H9 (cell line): ENCODE data around the gene RBM23. TPM values are rescaled to one million over a fixed set of nuclear protein-coding genes. Genes with fewer than 3 reads are reported as not detected.

ENCODE experiments used
- DNase-seq: peaks from one replicate; pipeline ENCODE4 v3.0.0-alpha.2; 2017
- H2AFZ ChIP-seq: one replicate; pipeline ENCODE4 v1.6.1; 2013; ENCODE audit warnings: mild to moderate bottlenecking, low read length, control low read depth, moderate library complexity
- H2AK5ac ChIP-seq: 2 replicates; pipeline ENCODE4 v1.6.1; 2013; ENCODE audit warnings: low read length, control low read depth, mixed read lengths; ENCODE audit not compliant: insufficient read length
- H2BK120ac ChIP-seq: one replicate; pipeline ENCODE4 v1.6.1; 2013; ENCODE audit warnings: low read depth, mild to moderate bottlenecking, low read length, control low read depth, inconsistent platforms; ENCODE audit not compliant: poor library complexity, severe bottlenecking
- H2BK12ac ChIP-seq: 2 replicates; pipeline ENCODE4 v1.6.1; 2013; ENCODE audit warnings: low read length, control low read depth, mixed read lengths, low read depth; ENCODE audit not compliant: insufficient read length
- H2BK15ac ChIP-seq: 2 replicates; pipeline ENCODE4 v1.6.1; 2013; ENCODE audit warnings: low read depth, low read length, control low read depth
- H2BK20ac ChIP-seq: one replicate; pipeline ENCODE4 v1.6.1; 2013; ENCODE audit warnings: low read depth, mild to moderate bottlenecking, low read length, control low read depth, inconsistent platforms; ENCODE audit not compliant: poor library complexity, severe bottlenecking
- H2BK5ac ChIP-seq: 2 replicates; pipeline ENCODE4 v1.6.1; 2013; ENCODE audit warnings: low read length, control low read depth, mixed read lengths; ENCODE audit not compliant: insufficient read length
- H3K14ac ChIP-seq: 2 replicates; pipeline ENCODE4 v1.6.1; 2013; ENCODE audit warnings: low read length, control low read depth; ENCODE audit not compliant: insufficient read depth
- H3K18ac ChIP-seq: 2 replicates; pipeline ENCODE4 v1.6.1; 2013; ENCODE audit warnings: low read depth, mild to moderate bottlenecking, mixed read lengths, low read length, control low read depth; ENCODE audit not compliant: insufficient read length
- H3K23ac ChIP-seq: 2 replicates; pipeline ENCODE4 v1.6.1; 2013; ENCODE audit warnings: low read length, control low read depth, mixed read lengths, low read depth; ENCODE audit not compliant: insufficient read length
- H3K23me2 ChIP-seq: 2 replicates; pipeline ENCODE4 v1.6.1; 2013; ENCODE audit warnings: low read depth, mild to moderate bottlenecking, mixed read lengths, low read length, control low read depth; ENCODE audit not compliant: insufficient read length, poor library complexity, severe bottlenecking
- H3K27ac ChIP-seq: 2 replicates; pipeline ENCODE4 v1.5.1; 2013; ENCODE audit warnings: low read length, control low read depth, mixed read lengths, low read depth; ENCODE audit not compliant: insufficient read length
- H3K27me3 ChIP-seq: 2 replicates; pipeline ENCODE4 v1.6.1; 2013; ENCODE audit warnings: low read length, control low read depth, inconsistent platforms; ENCODE audit not compliant: insufficient read depth
- H3K4ac ChIP-seq: 2 replicates; pipeline ENCODE4 v1.6.1; 2013; ENCODE audit warnings: low read depth, mild to moderate bottlenecking, control low read depth, inconsistent platforms, low read length, moderate library complexity
- H3K4me1 ChIP-seq: 2 replicates; pipeline ENCODE4 v1.6.1; 2013; ENCODE audit warnings: low read length, control low read depth, inconsistent platforms; ENCODE audit not compliant: insufficient read depth
- H3K4me2 ChIP-seq: 2 replicates; pipeline ENCODE4 v1.6.1; 2013; ENCODE audit warnings: low read length, control low read depth, mixed read lengths; ENCODE audit not compliant: insufficient read length, insufficient read depth
- H3K56ac ChIP-seq: 2 replicates; pipeline ENCODE4 v1.6.1; 2013; ENCODE audit warnings: low read depth, mild to moderate bottlenecking, mixed read lengths, low read length, control low read depth; ENCODE audit not compliant: insufficient read length
- H3K79me1 ChIP-seq: 2 replicates; pipeline ENCODE4 v1.6.1; 2013; ENCODE audit warnings: low read depth, mild to moderate bottlenecking, moderate library complexity, low read length, control low read depth, inconsistent platforms; ENCODE audit not compliant: insufficient read depth, poor library complexity, severe bottlenecking
- H3K79me2 ChIP-seq: 2 replicates; pipeline ENCODE4 v1.6.1; 2013; ENCODE audit warnings: low read length, control low read depth, inconsistent platforms; ENCODE audit not compliant: insufficient read depth
- H3K9ac ChIP-seq: 2 replicates; pipeline ENCODE4 v1.6.1; 2013; ENCODE audit warnings: low read length, control low read depth, mixed read lengths; ENCODE audit not compliant: insufficient read length; ENCODE audit errors: extremely low read depth
- H3K9me3 ChIP-seq: one replicate; pipeline ENCODE4 v1.6.1; 2013; ENCODE audit warnings: low read depth, low read length, inconsistent platforms; ENCODE audit not compliant: control insufficient read depth
- H3T11ph ChIP-seq: one replicate; pipeline ENCODE4 v1.6.1; 2013; ENCODE audit warnings: mild to moderate bottlenecking, low read length, control low read depth, inconsistent platforms
- H4K20me1 ChIP-seq: one replicate; pipeline ENCODE4 v1.6.1; 2013; ENCODE audit not compliant: control insufficient read depth, insufficient read length, insufficient read depth
- H4K5ac ChIP-seq: 2 replicates; pipeline ENCODE4 v1.6.1; 2013; ENCODE audit warnings: low read depth, mild to moderate bottlenecking, mixed read lengths, low read length, control low read depth; ENCODE audit not compliant: insufficient read length
- H4K8ac ChIP-seq: replicated peaks from 2 replicates; pipeline ENCODE4 v1.6.1; 2013; ENCODE audit warnings: low read length, control low read depth, mixed read lengths, low read depth; ENCODE audit not compliant: insufficient read length
- H4K91ac ChIP-seq: 2 replicates; pipeline ENCODE4 v1.6.1; 2013; ENCODE audit warnings: low read depth, mild to moderate bottlenecking, moderate library complexity, mixed read lengths, low read length, control low read depth; ENCODE audit not compliant: insufficient read length
- H3K27ac Mint-ChIP-seq, 3 experiments: 2 replicates in 2 of 3; 3 replicates in 1 of 3; pipeline ENCODE4 v1.8.0; 2020 to 2021; ENCODE audit warnings: mixed read lengths in 3 of 3, mild to moderate bottlenecking in 1 of 3, moderate library complexity in 1 of 3
- H3K27me3 Mint-ChIP-seq: 2 replicates; pipeline ENCODE4 v1.8.0; 2021; ENCODE audit warnings: low read depth, mild to moderate bottlenecking, moderate library complexity, mixed read lengths
- H3K36me3 Mint-ChIP-seq, 3 experiments: 2 replicates in 2 of 3; 3 replicates in 1 of 3; pipeline ENCODE4 v1.8.0; 2020 to 2021; ENCODE audit warnings: low read depth in 3 of 3, mixed read lengths in 3 of 3; ENCODE audit not compliant: insufficient read depth in 1 of 3
- H3K4me1 Mint-ChIP-seq, 2 experiments: 2 replicates each; pipeline ENCODE4 v1.8.0; 2020; ENCODE audit warnings: mixed read lengths in 2 of 2
- H3K4me3 Mint-ChIP-seq, 2 experiments: 2 replicates in 1 of 2; 3 replicates in 1 of 2; pipeline ENCODE4 v1.8.0; 2020 to 2021; ENCODE audit warnings: mild to moderate bottlenecking in 2 of 2, mixed read lengths in 2 of 2, moderate library complexity in 1 of 2
- H3K9me3 Mint-ChIP-seq, 2 experiments: 2 replicates in 1 of 2; 3 replicates in 1 of 2; pipeline ENCODE4 v1.8.0; 2020; ENCODE audit warnings: mild to moderate bottlenecking in 2 of 2, mixed read lengths in 2 of 2, moderate library complexity in 1 of 2
- CTCF ChIP-seq: fragments of 200-600 bp; sonication (generic); conservative IDR thresholded peaks from 3 replicates; pipeline ENCODE4 v1.8.0; 2021; ENCODE audit warnings: antibody characterized with exemption, mild to moderate bottlenecking
- WGBS: extraction: QIAGEN DNeasy Blood & Tissue Kit; methylation state at CpG from one replicate; pipeline ENCODE4 v1.1.7; 2013; ENCODE audit warnings: missing lambda C conversion rate, low lambda C conversion rate, mixed read lengths; ENCODE audit not compliant: insufficient read length; ENCODE audit errors: extremely low coverage; 5-methylcytosine and 5-hydroxymethylcytosine counted together
- total RNA-seq: library from RNA; stranded (reverse); gene quantifications from 2 replicates; pipeline ENCODE4 v1.2.1, GENCODE V29; 2021

Gene RBM23
- total RNA-seq, 1 experiment from 2014 or later: 79.0 TPM

- Histone ChIP-seq H2AFZ (no peak overlapping the region), H2BK5ac (no peak overlapping the region), H3K14ac (no peak overlapping the region), H2BK12ac (no peak overlapping the region), H4K91ac (no peak overlapping the region), H2BK120ac (no peak overlapping the region), H3K79me2 (no peaks in the 10 kb centered on the region), H3T11ph (no peak overlapping the region), H3K4ac (no peak overlapping the region), H3K27me3 (peaks cover 9% of the 10 kb centered on the region; the same call in 1 of the 2 replicates), H3K4me2 (no peak overlapping the region), H3K27ac (no peak overlapping the region), H3K23ac (no peak overlapping the region), H3K56ac (no peak overlapping the region), H3K4me1 (no peaks in the 10 kb centered on the region), H2AK5ac (no peak overlapping the region), H2BK15ac (no peak overlapping the region), H3K9ac (no peak overlapping the region), H4K8ac (no peak overlapping the region), H4K20me1 (no peaks in the 10 kb centered on the region), H3K18ac (no peak overlapping the region), H4K5ac (no peak overlapping the region), H3K79me1 (no peaks in the 10 kb centered on the region), H3K23me2 (no peaks in the 10 kb centered on the region), H3K9me3 (no peaks in the 10 kb centered on the region), H2BK20ac (no peak overlapping the region)
- Mint-ChIP-seq H3K9me3 (no peaks in the 10 kb centered on the region), H3K4me3 (no peak overlapping the region), H3K27ac (no peak overlapping the region), H3K27me3 (peaks cover 46% of the 10 kb centered on the region), H3K36me3 (peaks cover 0 to 5% (median 0%) of the 10 kb centered on the region in 3 experiments; a peak in 4 of 7 replicates), H3K4me1 (peaks cover 18 to 27% of the 10 kb centered on the region in 2 experiments)
- no peak for TF ChIP-seq CTCF
- WGBS: no CpG with 5 or more reads among the region's 1 CpG
- no peak for DNase-seq
These were observed 23.5 kb downstream of the RBM23 start for GRCh38 chr14:22895402-22895801.
